Coronary artery (tissue), 2 donors: ENCODE results near the gene FRMD4A.
"Not testable (repeated sequence)": the region's sequence is repeated elsewhere in the genome, so short reads cannot be mapped to it uniquely, and the experiment has no call there.

Source experiments
- DNase-seq: peaks from one replicate; pipeline ENCODE4 v3.0.0-alpha.2; 2017; ENCODE audit warnings: low spot score
- H3K27ac ChIP-seq, 2 donors: fragments of 200-600 bp; sonication (generic); one replicate each; pipeline ENCODE4 v1.5.1; 2016 to 2019
- H3K4me3 ChIP-seq: fragments of 200-600 bp; sonication (generic); 2 replicates; pipeline ENCODE4 v1.5.1; 2016; ENCODE audit warnings: mild to moderate bottlenecking, moderate library complexity
- TF ChIP-seq, protein P1 (sequence below): fragments of 200-600 bp; sonication (generic); IDR thresholded peaks from one replicate; pipeline ENCODE4 v1.5.1; 2019; ENCODE audit warnings: antibody characterized with exemption

FRMD4A gene

GRCh38 chr10:13961097-13961496 is 369.6 kb downstream of the FRMD4A start:
- DNase-seq = no peak
- Histone ChIP-seq H3K4me3 (no peak overlapping the region), H3K27ac (peak overlapping the region; percentile 75 to 82)
- TF ChIP-seq, protein P1, sequence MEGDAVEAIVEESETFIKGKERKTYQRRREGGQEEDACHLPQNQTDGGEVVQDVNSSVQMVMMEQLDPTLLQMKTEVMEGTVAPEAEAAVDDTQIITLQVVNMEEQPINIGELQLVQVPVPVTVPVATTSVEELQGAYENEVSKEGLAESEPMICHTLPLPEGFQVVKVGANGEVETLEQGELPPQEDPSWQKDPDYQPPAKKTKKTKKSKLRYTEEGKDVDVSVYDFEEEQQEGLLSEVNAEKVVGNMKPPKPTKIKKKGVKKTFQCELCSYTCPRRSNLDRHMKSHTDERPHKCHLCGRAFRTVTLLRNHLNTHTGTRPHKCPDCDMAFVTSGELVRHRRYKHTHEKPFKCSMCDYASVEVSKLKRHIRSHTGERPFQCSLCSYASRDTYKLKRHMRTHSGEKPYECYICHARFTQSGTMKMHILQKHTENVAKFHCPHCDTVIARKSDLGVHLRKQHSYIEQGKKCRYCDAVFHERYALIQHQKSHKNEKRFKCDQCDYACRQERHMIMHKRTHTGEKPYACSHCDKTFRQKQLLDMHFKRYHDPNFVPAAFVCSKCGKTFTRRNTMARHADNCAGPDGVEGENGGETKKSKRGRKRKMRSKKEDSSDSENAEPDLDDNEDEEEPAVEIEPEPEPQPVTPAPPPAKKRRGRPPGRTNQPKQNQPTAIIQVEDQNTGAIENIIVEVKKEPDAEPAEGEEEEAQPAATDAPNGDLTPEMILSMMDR = no peak

DNA sequence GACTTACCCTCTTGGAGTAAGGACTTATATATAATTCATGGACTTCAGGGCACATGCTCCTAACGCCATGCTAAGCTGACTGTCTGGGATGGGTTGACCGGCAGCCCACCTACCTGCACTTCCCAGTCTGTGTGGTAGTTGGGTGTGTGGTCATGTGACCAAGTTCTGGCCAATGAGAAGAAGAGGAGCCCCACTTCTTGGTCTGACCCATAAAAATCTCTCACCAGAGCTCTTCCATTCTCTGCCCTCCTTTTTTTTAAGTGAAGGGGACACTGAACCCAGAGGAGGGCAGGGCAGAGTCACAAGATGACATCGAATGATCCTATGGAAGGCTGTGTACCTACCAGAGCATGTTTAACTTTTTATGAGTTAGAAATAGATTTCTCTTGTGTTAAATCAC is 370.1 kb downstream of the FRMD4A start:
- Histone ChIP-seq H3K4me3 (peak overlapping the region; percentile 59), H3K27ac (peak overlapping the region; percentile 75 to 82)
- TF ChIP-seq, protein P1 = no peak
- DNase-seq = no peak

- TF ChIP-seq, protein P1 = no peak
- Histone ChIP-seq H3K27ac (peak overlapping the region; percentile 75 to 82), H3K4me3 (peak overlapping the region; percentile 59)
- no peak for DNase-seq
These were observed 371.0 kb downstream of the FRMD4A start for GRCh38 chr10:13959443-13960359.

DNA sequence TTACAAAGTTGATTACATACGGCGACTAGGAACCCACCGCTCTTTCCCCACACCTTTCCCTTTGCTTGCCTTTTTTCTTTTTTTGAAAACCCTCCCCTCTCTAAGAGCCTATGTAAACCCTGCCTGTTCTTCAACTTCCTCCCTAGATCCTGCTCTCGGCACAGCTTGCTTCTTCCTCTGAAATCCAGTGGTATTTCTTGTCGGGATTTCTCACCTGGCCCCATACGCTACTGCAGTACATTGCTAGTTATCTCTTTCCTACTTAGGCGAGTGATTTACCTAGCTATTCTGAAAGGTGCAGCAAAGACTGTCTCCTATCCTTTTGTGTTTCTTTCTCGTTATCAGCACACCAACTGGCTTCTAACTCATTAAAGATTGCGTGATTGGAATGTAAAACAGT is 372.9 kb downstream of the FRMD4A start:
- peak overlapping the region; percentile 73 to 85 for H3K27ac ChIP-seq
- no peak for DNase-seq
- TF ChIP-seq, protein P1 = no peak
- no peak overlapping the region for H3K4me3 ChIP-seq

- H3K4me3 ChIP-seq = peak overlapping the region; percentile 35
- H3K27ac ChIP-seq = peak overlapping the region; percentile 73 to 85
- DNase-seq = peak; percentile 96
- TF ChIP-seq, protein P1 = peak; percentile 54
These were observed 373.9 kb downstream of the FRMD4A start for GRCh38 chr10:13956826-13957225.

DNA sequence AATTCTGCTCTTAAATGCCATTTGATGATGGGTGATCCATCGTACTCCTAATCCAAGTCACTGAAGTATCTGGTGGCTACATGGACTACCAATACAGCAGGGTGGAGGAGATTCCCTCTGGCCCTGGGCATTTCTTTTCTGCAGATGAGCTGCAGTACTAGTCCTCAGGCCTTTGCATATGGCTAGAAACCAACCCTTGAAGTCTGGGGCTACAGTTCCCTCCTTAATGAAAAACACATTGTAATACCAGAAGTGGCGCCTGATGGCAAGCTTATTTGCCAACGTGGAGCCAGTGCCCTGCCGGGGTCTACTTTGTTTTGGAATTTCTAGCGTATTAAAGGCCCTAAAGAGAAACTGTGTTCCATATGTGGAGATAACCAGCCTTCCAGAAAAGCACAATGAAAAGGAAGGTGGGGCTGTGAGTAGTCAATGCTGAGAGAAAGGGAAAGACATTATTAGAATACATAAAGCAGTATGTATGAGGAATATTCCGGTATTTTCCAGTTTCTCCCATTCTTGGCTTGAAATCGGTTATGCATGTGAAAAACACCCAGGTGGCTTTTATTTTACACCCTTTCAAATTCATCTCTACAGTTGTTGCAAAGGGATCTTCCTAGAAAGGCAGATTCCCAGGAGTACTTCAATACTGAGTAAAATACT is 375.2 kb downstream of the FRMD4A start:
- Histone ChIP-seq H3K27ac (peak overlapping the region in 1 of 2 donors; percentile 85), H3K4me3 (no peak overlapping the region)
- TF ChIP-seq, protein P1 = no peak
- DNase-seq = no peak

DNA sequence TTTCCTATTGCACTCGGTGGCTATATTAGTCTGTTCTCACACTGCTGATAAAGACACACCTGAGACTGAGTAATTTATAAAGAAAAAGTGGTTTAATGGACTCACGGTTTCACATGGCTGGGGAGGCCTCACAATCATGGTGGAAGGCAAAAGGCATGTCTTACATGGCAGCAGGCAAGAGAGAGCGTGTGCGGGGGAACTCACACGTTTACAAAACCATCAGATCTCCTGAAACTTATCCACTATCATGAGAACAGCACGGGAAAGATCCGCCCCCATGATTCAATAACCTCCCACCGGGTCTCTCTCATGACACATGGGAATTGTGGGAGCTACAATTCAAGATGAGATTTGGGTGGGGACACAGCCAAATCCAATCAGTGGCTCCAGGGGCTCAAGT is 376.5 kb downstream of the FRMD4A start:
- H3K4me3 ChIP-seq, DNase-seq: not testable (repeated sequence)
- peak overlapping the region in 1 of 2 donors; percentile 5 for H3K27ac ChIP-seq
